Naive thymus-derived CD8-positive, alpha-beta T cell (primary cell): Measurements from ENCODE around the gene SSU72. TPM values are rescaled to one million over a fixed set of nuclear protein-coding genes. Genes with fewer than 3 reads are reported as not detected.
A peak's percentile ranks its signal among the peaks of the same experiment; 100 is the strongest.
"Not testable (repeated sequence)": the region's sequence is repeated elsewhere in the genome, so short reads cannot be mapped to it uniquely, and the experiment has no call there.

Experiments used
- ATAC-seq, 2 donors: fragments of 150-1000 bp; cut with Tn5 transposase in 1 of 2; sonication (Bioruptor Pico), chemical (Tn5 transposase) in 1 of 2; 1 replicate in 1 of 2; 2 replicates in 1 of 2; pipeline ENCODE4 v1.10.0; 2021; ENCODE audit warnings: mild to moderate bottlenecking in 2 of 2, moderate library complexity in 2 of 2
- POLR2A ChIA-PET: fragments of 350-600 bp; sonication (Branson Sonifier 250); formaldehyde crosslinking; loops from one replicate; lab custom pipeline; 2021; ENCODE audit warnings: antibody characterized with exemption; lab: Charles Lee
- DNase-seq, 10 donors: peaks; one replicate each; pipeline versions ENCODE4 v3.0.0 to v3.0.0-alpha.2; 2020 to 2022
- H3K27ac Mint-ChIP-seq, 10 donors: one replicate each; pipeline ENCODE4 v1.8.0; 2020 to 2022; ENCODE audit warnings: mild to moderate bottlenecking in 10 of 10, mixed read lengths in 10 of 10, moderate library complexity in 4 of 10, inconsistent platforms in 1 of 10
- H3K27me3 Mint-ChIP-seq, 5 donors: one replicate each; pipeline ENCODE4 v1.8.0; 2021 to 2022; ENCODE audit warnings: mixed read lengths in 5 of 5
- H3K36me3 Mint-ChIP-seq, 3 donors: one replicate each; pipeline ENCODE4 v1.8.0; 2020 to 2022; ENCODE audit warnings: mixed read lengths in 3 of 3, mild to moderate bottlenecking in 2 of 3, inconsistent platforms in 1 of 3
- H3K4me1 Mint-ChIP-seq, 4 donors: one replicate each; pipeline ENCODE4 v1.8.0; 2021 to 2022; ENCODE audit warnings: mixed read lengths in 4 of 4
- H3K4me3 Mint-ChIP-seq, 10 donors: one replicate each; pipeline ENCODE4 v1.8.0; 2020 to 2022; ENCODE audit warnings: mild to moderate bottlenecking in 10 of 10, mixed read lengths in 10 of 10, moderate library complexity in 6 of 10, inconsistent platforms in 1 of 10
- H3K9me3 Mint-ChIP-seq, 9 donors: one replicate each; pipeline ENCODE4 v1.8.0; 2020 to 2022; ENCODE audit warnings: mixed read lengths in 9 of 9, mild to moderate bottlenecking in 3 of 9, inconsistent platforms in 1 of 9, moderate library complexity in 1 of 9
- polyA plus RNA-seq, 3 donors: library from polyadenylated mRNA; unstranded; fragments of 300-500 nt; fragmentation: Illumina TruSeq; gene quantifications; one replicate each; pipeline ENCODE4 v1.2.3, GENCODE V29; 2021
- total RNA-seq, 8 experiments: library from RNA in 2 of 8; stranded (reverse) in 2 of 8; gene quantifications; one replicate each; pipeline ENCODE4 v1.2.3 and lab custom pipeline; 2021 to 2026

Gene SSU72
- total and polyA plus RNA-seq, 5 experiments from 2014 or later: 158 to 290 (median 219) TPM

- H3K9me3 Mint-ChIP-seq, POLR2A ChIA-PET, DNase-seq, H3K4me3 Mint-ChIP-seq, H3K27me3 Mint-ChIP-seq, H3K4me1 Mint-ChIP-seq, H3K27ac Mint-ChIP-seq, ATAC-seq: not testable (repeated sequence)
- peaks cover 0 to 27% (median 10%) of the 10 kb centered on the region in 3 donors for H3K36me3 Mint-ChIP-seq
These were observed 48.2 kb downstream of the SSU72 start for GRCh38 chr1:1526476-1526875.

- not testable (repeated sequence) for H3K27me3 Mint-ChIP-seq, DNase-seq, ATAC-seq, H3K4me1 Mint-ChIP-seq, H3K4me3 Mint-ChIP-seq, H3K9me3 Mint-ChIP-seq, H3K27ac Mint-ChIP-seq
- H3K36me3 Mint-ChIP-seq: peaks cover 0 to 32% (median 6%) of the 10 kb centered on the region in 3 donors
- POLR2A ChIA-PET: interaction anchor here (0.6 to 0.8 kb wide), 2 partner anchors 19 to 86 kb away, joined by 4 read pairs; no protein-coding TSS in a partner anchor
These were observed 49.8 kb downstream of the SSU72 start for GRCh38 chr1:1524750-1525383.

- H3K9me3 Mint-ChIP-seq, DNase-seq, H3K27ac Mint-ChIP-seq, H3K27me3 Mint-ChIP-seq, H3K4me1 Mint-ChIP-seq, H3K4me3 Mint-ChIP-seq, POLR2A ChIA-PET, ATAC-seq: not testable (repeated sequence)
- peaks cover 0 to 32% (median 6%) of the 10 kb centered on the region in 3 donors for H3K36me3 Mint-ChIP-seq
These were observed 51.0 kb downstream of the SSU72 start for GRCh38 chr1:1523651-1524050.

DNA sequence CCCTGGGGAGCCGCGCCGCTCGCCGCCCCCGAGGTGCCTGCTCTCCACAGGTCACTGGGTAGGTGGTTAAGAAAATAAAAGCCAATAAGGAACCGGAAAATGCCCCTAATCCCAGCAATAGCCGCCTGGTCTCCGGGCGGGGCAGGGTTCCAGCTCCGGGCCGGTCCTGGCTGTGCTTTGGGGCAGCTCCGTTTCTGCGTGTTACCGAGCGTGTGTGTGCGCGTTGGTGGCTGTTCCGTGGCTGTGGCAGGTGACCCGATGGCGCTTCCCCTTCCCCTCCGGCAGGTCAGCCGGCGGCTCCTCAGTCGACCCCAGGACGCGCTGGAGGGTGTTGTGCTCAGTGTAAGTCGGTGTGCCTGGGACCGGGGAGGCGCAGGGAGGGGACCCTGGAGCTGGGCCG, 51.4 kb downstream of the SSU72 start:
- H3K36me3 Mint-ChIP-seq: peaks cover 0 to 34% (median 6%) of the 10 kb centered on the region in 3 donors
- H3K27ac Mint-ChIP-seq, H3K4me1 Mint-ChIP-seq, POLR2A ChIA-PET, H3K4me3 Mint-ChIP-seq, ATAC-seq, DNase-seq, H3K9me3 Mint-ChIP-seq, H3K27me3 Mint-ChIP-seq: not testable (repeated sequence)

GRCh38 chr1:1522536-1522935, 52.1 kb downstream of the SSU72 start:
- ATAC-seq, DNase-seq, H3K27me3 Mint-ChIP-seq, POLR2A ChIA-PET, H3K27ac Mint-ChIP-seq, H3K9me3 Mint-ChIP-seq, H3K4me1 Mint-ChIP-seq, H3K4me3 Mint-ChIP-seq: not testable (repeated sequence)
- peaks cover 0 to 31% (median 3%) of the 10 kb centered on the region in 3 donors for H3K36me3 Mint-ChIP-seq

DNA sequence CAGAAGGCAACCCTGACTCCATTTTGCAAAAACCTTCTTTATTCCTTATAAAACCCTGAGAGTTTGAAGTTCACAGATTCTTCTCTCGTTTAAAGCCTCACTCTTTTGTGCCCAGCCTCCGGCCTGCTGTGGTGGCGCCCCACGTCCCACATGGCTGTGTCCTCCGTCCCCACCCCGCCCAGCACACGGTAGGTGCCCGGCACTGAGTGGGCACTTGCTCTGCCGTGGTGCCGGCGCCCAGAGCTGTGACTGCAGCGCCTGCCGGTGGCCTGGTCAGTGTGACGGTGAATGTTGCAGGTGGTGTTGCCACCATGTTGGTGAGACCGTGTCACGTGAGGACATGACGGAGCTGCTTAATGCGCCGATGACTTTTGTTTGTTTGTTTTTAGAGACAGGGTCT, 53.3 kb downstream of the SSU72 start:
- DNase-seq (no peak), ATAC-seq (no peak)
- Mint-ChIP-seq H3K9me3 (no peaks in the 10 kb centered on the region), H3K4me1 (no peaks in the 10 kb centered on the region), H3K36me3 (peaks cover 0 to 27% (median 3%) of the 10 kb centered on the region in 3 donors), H3K27me3 (no peaks in the 10 kb centered on the region), H3K27ac (no peak overlapping the region), H3K4me3 (no peak overlapping the region)
- POLR2A ChIA-PET: no interaction called here

DNA sequence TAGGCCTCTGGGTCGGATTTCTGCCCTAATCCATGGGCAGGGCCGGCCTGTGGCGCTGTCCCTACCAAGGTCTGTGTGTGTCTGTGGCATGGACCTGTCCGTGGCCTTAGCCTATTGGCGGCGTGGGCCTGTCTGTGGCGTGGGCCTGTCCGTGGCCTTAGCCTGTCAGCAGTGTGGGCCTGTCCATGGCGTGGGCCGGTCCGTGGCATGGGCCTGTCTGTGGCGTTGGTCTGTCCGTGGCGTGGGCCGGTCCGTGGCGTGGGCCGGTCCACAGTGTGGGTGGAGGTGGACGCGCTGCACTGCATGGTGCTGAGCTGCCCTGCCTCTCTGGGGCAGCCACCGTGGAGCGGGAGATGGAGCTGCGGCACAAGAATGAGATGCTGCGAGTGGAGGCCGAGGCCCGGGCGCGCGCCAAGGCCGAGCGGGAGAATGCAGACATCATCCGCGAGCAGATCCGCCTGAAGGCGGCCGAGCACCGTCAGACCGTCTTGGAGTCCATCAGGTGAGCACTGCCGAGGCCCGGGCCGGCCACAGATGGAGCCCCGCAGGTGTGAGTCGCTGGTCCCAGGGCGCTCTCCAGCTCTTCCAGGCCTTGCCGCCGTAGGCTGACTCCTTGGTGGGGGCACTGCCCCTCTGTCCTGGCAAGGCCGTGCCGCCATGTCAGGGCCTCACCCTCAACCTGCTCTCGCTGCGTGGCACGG, 54.7 kb downstream of the SSU72 start:
- ATAC-seq, H3K27ac Mint-ChIP-seq, H3K9me3 Mint-ChIP-seq, H3K4me1 Mint-ChIP-seq, DNase-seq, H3K27me3 Mint-ChIP-seq, POLR2A ChIA-PET, H3K4me3 Mint-ChIP-seq: not testable (repeated sequence)
- peaks cover 0 to 20% (median 0%) of the 10 kb centered on the region in 3 donors for H3K36me3 Mint-ChIP-seq

GRCh38 chr1:1518621-1519007, 56.0 kb downstream of the SSU72 start:
- POLR2A ChIA-PET, H3K4me1 Mint-ChIP-seq, H3K27me3 Mint-ChIP-seq, H3K4me3 Mint-ChIP-seq, ATAC-seq, DNase-seq, H3K9me3 Mint-ChIP-seq: not testable (repeated sequence)
- Mint-ChIP-seq H3K27ac (peak overlapping the region in 1 of 10 donors; percentile 27), H3K36me3 (peaks cover 0 to 19% (median 0%) of the 10 kb centered on the region in 3 donors)

- POLR2A ChIA-PET: no interaction called here
- H3K9me3 Mint-ChIP-seq: no peaks in the 10 kb centered on the region
- DNase-seq: no peak
- no peaks in the 10 kb centered on the region for H3K27me3 Mint-ChIP-seq
- H3K4me1 Mint-ChIP-seq: peaks cover 3 to 7% (median 5%) of the 10 kb centered on the region in 4 donors
- no peak for ATAC-seq
- no peak overlapping the region for H3K4me3 Mint-ChIP-seq
- peaks cover 0 to 18% (median 0%) of the 10 kb centered on the region in 3 donors for H3K36me3 Mint-ChIP-seq
- no peak overlapping the region for H3K27ac Mint-ChIP-seq
These were observed 56.6 kb downstream of the SSU72 start for GRCh38 chr1:1517973-1518620.

- H3K27ac Mint-ChIP-seq, H3K9me3 Mint-ChIP-seq, POLR2A ChIA-PET, ATAC-seq, DNase-seq, H3K4me3 Mint-ChIP-seq, H3K27me3 Mint-ChIP-seq: not testable (repeated sequence)
- Mint-ChIP-seq H3K4me1 (peaks cover 5 to 11% (median 6%) of the 10 kb centered on the region in 4 donors), H3K36me3 (peaks cover 0 to 18% (median 0%) of the 10 kb centered on the region in 3 donors)
These were observed 57.7 kb downstream of the SSU72 start for GRCh38 chr1:1516923-1517322.

DNA sequence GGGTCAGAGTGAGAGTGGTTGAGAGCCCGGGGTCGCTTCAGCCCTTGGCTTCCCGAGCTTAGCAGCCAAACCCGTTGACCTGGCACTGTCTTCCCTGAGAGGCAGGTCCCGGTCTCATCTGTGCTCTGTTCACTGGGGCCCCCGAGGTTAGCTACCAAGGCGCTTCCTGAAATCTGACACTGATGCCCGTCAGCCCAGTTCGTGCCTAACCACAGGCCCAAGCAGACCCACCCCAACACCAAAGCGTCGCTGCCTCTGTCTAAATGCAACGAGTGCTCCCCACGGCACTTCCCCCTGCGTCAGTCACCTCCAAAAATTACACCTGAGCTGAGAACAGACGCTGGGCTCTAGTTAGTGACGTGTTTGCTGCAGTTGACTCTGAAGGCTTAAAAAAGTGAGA, 60.3 kb downstream of the SSU72 start:
- H3K27ac Mint-ChIP-seq, ATAC-seq, H3K9me3 Mint-ChIP-seq, POLR2A ChIA-PET, H3K36me3 Mint-ChIP-seq, DNase-seq, H3K27me3 Mint-ChIP-seq: not testable (repeated sequence)
- Mint-ChIP-seq H3K4me3 (peak overlapping the region in 1 of 10 donors; percentile 29), H3K4me1 (peaks cover 11 to 16% (median 14%) of the 10 kb centered on the region in 4 donors)

DNA sequence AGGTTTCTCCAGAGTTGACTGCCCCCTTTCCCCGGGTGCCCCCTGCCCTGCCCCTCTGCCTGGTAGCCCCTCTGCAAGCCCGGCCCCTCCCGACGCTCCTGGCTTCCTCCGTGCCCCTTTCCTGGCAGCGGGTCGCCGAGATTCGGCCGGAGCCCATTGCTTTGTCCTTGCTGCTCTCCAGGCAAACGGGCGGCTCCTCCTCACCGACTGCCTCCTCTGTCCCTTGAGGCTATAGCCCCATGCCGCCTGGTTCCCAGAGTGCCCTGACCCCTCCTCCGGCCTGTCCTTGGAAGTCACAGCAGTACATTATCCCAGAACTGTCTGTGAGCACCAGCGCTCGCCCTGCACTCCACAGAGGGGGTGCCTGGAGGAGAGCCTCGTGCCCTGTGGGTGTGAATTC, 61.0 kb downstream of the SSU72 start:
- Mint-ChIP-seq H3K27ac (peak overlapping the region in 3 of 10 donors; percentile 36 to 72 (median 46)), H3K4me3 (peak overlapping the region; percentile 51 to 82 (median 67)), H3K4me1 (peaks cover 11 to 16% (median 14%) of the 10 kb centered on the region in 4 donors)
- H3K27me3 Mint-ChIP-seq, POLR2A ChIA-PET, H3K36me3 Mint-ChIP-seq, H3K9me3 Mint-ChIP-seq, DNase-seq, ATAC-seq: not testable (repeated sequence)

DNA sequence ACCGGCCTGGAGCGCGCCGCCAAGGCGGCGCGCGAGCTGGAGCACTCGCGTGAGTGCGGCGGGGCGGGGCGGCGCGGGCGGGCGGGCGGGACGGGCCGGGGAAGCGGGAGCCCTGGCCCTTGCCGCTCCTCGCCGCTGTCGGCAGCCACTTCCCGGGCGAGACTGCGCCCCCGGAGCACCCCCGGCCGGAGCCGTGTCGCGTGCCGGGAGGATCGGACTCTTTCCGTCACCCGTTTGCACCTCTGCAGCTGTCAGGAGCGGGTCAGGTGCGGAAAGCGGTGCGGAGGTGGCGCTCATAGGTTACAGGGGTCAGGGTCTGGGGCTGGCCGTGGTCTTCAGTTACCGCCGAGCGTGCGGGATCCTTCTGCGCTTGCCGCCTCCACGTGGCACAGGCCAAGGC, 62.2 kb downstream of the SSU72 start:
- Mint-ChIP-seq H3K4me1 (peaks cover 11 to 16% (median 14%) of the 10 kb centered on the region in 4 donors), H3K27ac (peak overlapping the region in 3 of 10 donors; percentile 43 to 93 (median 56)), H3K4me3 (peak overlapping the region; percentile 61 to 92 (median 69))
- H3K9me3 Mint-ChIP-seq, H3K27me3 Mint-ChIP-seq, H3K36me3 Mint-ChIP-seq, POLR2A ChIA-PET: not testable (repeated sequence)
- peak in 5 of 10 donors; percentile 23 to 37 (median 32) for DNase-seq
- ATAC-seq: peak; percentile 30 to 43
